HCT116 (cell line): ENCODE measurements around the gene MTHFD2. TPM values are rescaled to one million over a fixed set of nuclear protein-coding genes. Genes with fewer than 3 reads are reported as not detected.

Experiments used
- ATAC-seq: fragments of 200-7000 bp; cut with Tn5 transposase; 2 replicates; pipeline ENCODE4 v1.9.1; 2020; ENCODE audit warnings: mild to moderate bottlenecking, moderate library complexity
- BruUV-seq: library from RNA; stranded (reverse); fragments of 400-500 nt; replicated peaks from 2 replicates; lab custom pipeline; 2021; lab: Mats Ljungman, UMichigan
- CTCF ChIA-PET: fragments of 300-600 bp; sonication (Branson Sonifier 250); formaldehyde crosslinking; loops from one replicate; lab custom pipeline; 2021; ENCODE audit warnings: antibody characterized with exemption; lab: Charles Lee
- POLR2A ChIA-PET: fragments of 300-600, 350-600 bp; sonication (Branson Sonifier 250); formaldehyde crosslinking; loops from one replicate; lab custom pipeline; 2021; ENCODE audit warnings: antibody characterized with exemption; lab: Charles Lee
- RAD21 ChIA-PET, 2 experiments: fragments of 300-600 bp; sonication (Branson Sonifier 250); formaldehyde crosslinking; loops; one replicate each; lab custom pipeline; 2023; ENCODE audit warnings: low total read pairs in 2 of 2; ENCODE audit not compliant: uncharacterized antibody in 2 of 2, unreplicated experiment in 2 of 2, low non-redundant PET in 1 of 2; lab: Charles Lee
- DNase-seq: peaks from one replicate; pipeline ENCODE4 v3.0.0-alpha.2; 2010; ENCODE audit warnings: low read depth, low spot score
- H2AFZ ChIP-seq: fragments of 200-600 bp; shearing (Covaris generic), sonication (generic); 2 replicates; pipeline ENCODE4 v1.6.1; 2017; ENCODE audit warnings: low read depth, mixed run types, mixed read lengths, antibody characterized with exemption, low read length; ENCODE audit not compliant: poor library complexity, severe bottlenecking
- H3K27ac ChIP-seq: 2 replicates; pipeline ENCODE4 v1.5.1; 2012; ENCODE audit warnings: low read depth, low read length
- H3K27me3 ChIP-seq: fragments of 200-600 bp; sonication (generic); 2 replicates; pipeline ENCODE4 v1.6.1; 2016; ENCODE audit warnings: mixed run types, low read length, mixed read lengths; ENCODE audit not compliant: insufficient read depth
- H3K36me3 ChIP-seq, 2 experiments: fragments of 200-500 bp in 1 of 2; fragments of 200-600 bp in 1 of 2; sonication (Bioruptor generic) in 1 of 2; sonication (generic) in 1 of 2; 2 replicates each; pipeline versions ENCODE4 v1.5.1 to v1.6.1; 2014 to 2016; ENCODE audit warnings: low read length in 2 of 2, inconsistent platforms in 1 of 2, mixed read lengths in 1 of 2, mixed run types in 1 of 2; ENCODE audit not compliant: insufficient read depth in 2 of 2, control insufficient read depth in 1 of 2
- H3K4me1 ChIP-seq, 2 experiments: fragments of 200-600 bp in 1 of 2; sonication (generic) in 1 of 2; 2 replicates each; pipeline versions ENCODE4 v1.5.1 to v1.6.1; 2012 to 2017; ENCODE audit warnings: low read length in 2 of 2, inconsistent platforms in 1 of 2, mild to moderate bottlenecking in 1 of 2, mixed read lengths in 1 of 2, mixed run types in 1 of 2, moderate library complexity in 1 of 2; ENCODE audit not compliant: insufficient read depth in 2 of 2, control insufficient read depth in 1 of 2
- H3K4me2 ChIP-seq: fragments of 200-600 bp; sonication (generic); 2 replicates; pipeline ENCODE4 v1.6.1; 2017; ENCODE audit warnings: mixed run types, low read length, mixed read lengths
- H3K4me3 ChIP-seq, 2 experiments: fragments of 200-600 bp in 1 of 2; sonication (generic) in 1 of 2; replicated peaks in 1 of 2; 2 replicates each; pipeline ENCODE4 v1.5.1; 2011 to 2016; ENCODE audit warnings: low read length in 2 of 2, control low read depth in 1 of 2, low read depth in 1 of 2, mild to moderate bottlenecking in 1 of 2, mixed read lengths in 1 of 2, mixed run types in 1 of 2
- H3K79me2 ChIP-seq: fragments of 200-600 bp; sonication (generic); 2 replicates; pipeline ENCODE4 v1.6.1; 2017; ENCODE audit warnings: mild to moderate bottlenecking, mixed run types, low read length, moderate library complexity, mixed read lengths; ENCODE audit not compliant: insufficient read depth
- H3K9ac ChIP-seq: fragments of 200-600 bp; sonication (generic); 2 replicates; pipeline ENCODE4 v1.6.1; 2016; ENCODE audit warnings: low read length, mixed read lengths
- H3K9me2 ChIP-seq: fragments of 200-600 bp; sonication (generic), shearing (Covaris generic); 2 replicates; pipeline ENCODE4 v1.6.1; 2017; ENCODE audit warnings: mixed run types, mild to moderate bottlenecking, moderate library complexity; ENCODE audit not compliant: insufficient read depth
- H3K9me3 ChIP-seq, 2 experiments: fragments of 200-500 bp in 1 of 2; fragments of 200-600 bp in 1 of 2; sonication (Bioruptor generic) in 1 of 2; sonication (generic) in 1 of 2; 2 replicates each; pipeline ENCODE4 v1.6.1; 2014 to 2017; ENCODE audit warnings: low read length in 2 of 2, mixed read lengths in 2 of 2, inconsistent platforms in 1 of 2, low read depth in 1 of 2, mild to moderate bottlenecking in 1 of 2, mixed run types in 1 of 2, moderate library complexity in 1 of 2; ENCODE audit not compliant: control insufficient read depth in 1 of 2, insufficient read depth in 1 of 2
- H4K20me1 ChIP-seq: fragments of 200-600 bp; sonication (generic), shearing (Covaris generic); 2 replicates; pipeline ENCODE4 v1.6.1; 2017; ENCODE audit warnings: mixed run types, mild to moderate bottlenecking, moderate library complexity; ENCODE audit not compliant: insufficient read depth
- CEBPB ChIP-seq: IDR thresholded peaks from 2 replicates; pipeline ENCODE4 v1.6.1; 2012; ENCODE audit warnings: low read depth
- EZH2 ChIP-seq: fragments of 200-600 bp; sonication (generic); IDR thresholded peaks from 2 replicates; pipeline ENCODE4 v1.6.1; 2017; ENCODE audit warnings: antibody characterized with exemption, mixed run types
- EZH2phosphoT487 ChIP-seq: fragments of 200-600 bp; IDR thresholded peaks from 2 replicates; pipeline ENCODE4 v1.6.1; 2018; ENCODE audit warnings: antibody characterized with exemption, borderline replicate concordance
- POLR2A ChIP-seq: IDR thresholded peaks from 2 replicates; pipeline ENCODE4 v1.7.0; 2011; ENCODE audit warnings: borderline replicate concordance; ENCODE audit not compliant: insufficient read depth, insufficient read length; ENCODE audit errors: extremely low read depth
- POLR2AphosphoS5 ChIP-seq: IDR thresholded peaks from 2 replicates; pipeline ENCODE4 v1.6.1; 2011; ENCODE audit warnings: mild to moderate bottlenecking, low read depth, low read length, moderate library complexity
- RAD21 ChIP-seq: IDR thresholded peaks from 2 replicates; pipeline ENCODE4 v1.6.1; 2012; ENCODE audit warnings: low read depth, mild to moderate bottlenecking
- TCF7L2 ChIP-seq: IDR thresholded peaks from 2 replicates; pipeline ENCODE4 v1.7.0; 2011; ENCODE audit warnings: borderline replicate concordance, inconsistent platforms; ENCODE audit not compliant: insufficient read depth, insufficient read length; ENCODE audit errors: extremely low read depth
- ZFX ChIP-seq: fragments of 450-650 bp; IDR thresholded peaks from 2 replicates; pipeline ENCODE4 v1.6.1; 2017
- intact Hi-C: fragments of 100-400 bp; cut with micrococcal nuclease; formaldehyde crosslinking; loops from 2 replicates; pipeline ENCODE4 v1.10.0; 2022
- total RNA-seq: library from RNA; stranded (reverse); gene quantifications from one replicate; pipeline ENCODE4 v1.2.1, GENCODE V29; 2021; ENCODE audit not compliant: unreplicated experiment
- TF ChIP-seq, protein P1 (sequence below): IDR thresholded peaks from 2 replicates; pipeline ENCODE4 v1.6.1; 2012; ENCODE audit warnings: low read depth
- TF ChIP-seq, protein P2 (sequence below), 3 experiments: fragments of 200-600 bp in 1 of 3; sonication (generic) in 1 of 3; IDR thresholded peaks in 2 of 3; conservative IDR thresholded peaks in 1 of 3; 2 replicates each; pipeline ENCODE4 v1.5.1; 2012 to 2017; ENCODE audit warnings: low read depth in 2 of 3, low read length in 2 of 3, antibody characterized with exemption in 1 of 3, borderline replicate concordance in 1 of 3, control low read depth in 1 of 3, mild to moderate bottlenecking in 1 of 3, mixed read lengths in 1 of 3, mixed run types in 1 of 3, moderate library complexity in 1 of 3; ENCODE audit not compliant: insufficient read depth in 1 of 3

Gene MTHFD2
- total RNA-seq, 1 experiment from 2014 or later = 445 TPM

- no peak for ATAC-seq
- POLR2A ChIA-PET = no interaction called here
Observed at GRCh38 chr2:74149247-74149525, 49.2 kb upstream of the MTHFD2 start.

More at GRCh38 chr2:74149247-74149525, 49.2 kb upstream of the MTHFD2 start:
- Histone ChIP-seq H3K79me2 (peaks cover 16% of the 10 kb centered on the region), H3K9ac (no peak overlapping the region), H3K9me3 (no peaks in the 10 kb centered on the region), H3K27me3 (no peaks in the 10 kb centered on the region), H3K4me3 (no peak overlapping the region)
- intact Hi-C loops = loop anchor here (5.0 kb wide), 1 partner anchor 312 kb away; no protein-coding TSS in a partner anchor
- BruUV-seq = no TSS peak
- no peak for DNase-seq
- TF ChIP-seq POLR2AphosphoS5 = no peak
- no peak for TF ChIP-seq TCF7L2
- no peak for TF ChIP-seq RAD21
- no peak for TF ChIP-seq CEBPB
- TF ChIP-seq, protein P1, sequence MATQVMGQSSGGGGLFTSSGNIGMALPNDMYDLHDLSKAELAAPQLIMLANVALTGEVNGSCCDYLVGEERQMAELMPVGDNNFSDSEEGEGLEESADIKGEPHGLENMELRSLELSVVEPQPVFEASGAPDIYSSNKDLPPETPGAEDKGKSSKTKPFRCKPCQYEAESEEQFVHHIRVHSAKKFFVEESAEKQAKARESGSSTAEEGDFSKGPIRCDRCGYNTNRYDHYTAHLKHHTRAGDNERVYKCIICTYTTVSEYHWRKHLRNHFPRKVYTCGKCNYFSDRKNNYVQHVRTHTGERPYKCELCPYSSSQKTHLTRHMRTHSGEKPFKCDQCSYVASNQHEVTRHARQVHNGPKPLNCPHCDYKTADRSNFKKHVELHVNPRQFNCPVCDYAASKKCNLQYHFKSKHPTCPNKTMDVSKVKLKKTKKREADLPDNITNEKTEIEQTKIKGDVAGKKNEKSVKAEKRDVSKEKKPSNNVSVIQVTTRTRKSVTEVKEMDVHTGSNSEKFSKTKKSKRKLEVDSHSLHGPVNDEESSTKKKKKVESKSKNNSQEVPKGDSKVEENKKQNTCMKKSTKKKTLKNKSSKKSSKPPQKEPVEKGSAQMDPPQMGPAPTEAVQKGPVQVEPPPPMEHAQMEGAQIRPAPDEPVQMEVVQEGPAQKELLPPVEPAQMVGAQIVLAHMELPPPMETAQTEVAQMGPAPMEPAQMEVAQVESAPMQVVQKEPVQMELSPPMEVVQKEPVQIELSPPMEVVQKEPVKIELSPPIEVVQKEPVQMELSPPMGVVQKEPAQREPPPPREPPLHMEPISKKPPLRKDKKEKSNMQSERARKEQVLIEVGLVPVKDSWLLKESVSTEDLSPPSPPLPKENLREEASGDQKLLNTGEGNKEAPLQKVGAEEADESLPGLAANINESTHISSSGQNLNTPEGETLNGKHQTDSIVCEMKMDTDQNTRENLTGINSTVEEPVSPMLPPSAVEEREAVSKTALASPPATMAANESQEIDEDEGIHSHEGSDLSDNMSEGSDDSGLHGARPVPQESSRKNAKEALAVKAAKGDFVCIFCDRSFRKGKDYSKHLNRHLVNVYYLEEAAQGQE = no peak
- no peak for TF ChIP-seq ZFX
- TF ChIP-seq, protein P2, sequence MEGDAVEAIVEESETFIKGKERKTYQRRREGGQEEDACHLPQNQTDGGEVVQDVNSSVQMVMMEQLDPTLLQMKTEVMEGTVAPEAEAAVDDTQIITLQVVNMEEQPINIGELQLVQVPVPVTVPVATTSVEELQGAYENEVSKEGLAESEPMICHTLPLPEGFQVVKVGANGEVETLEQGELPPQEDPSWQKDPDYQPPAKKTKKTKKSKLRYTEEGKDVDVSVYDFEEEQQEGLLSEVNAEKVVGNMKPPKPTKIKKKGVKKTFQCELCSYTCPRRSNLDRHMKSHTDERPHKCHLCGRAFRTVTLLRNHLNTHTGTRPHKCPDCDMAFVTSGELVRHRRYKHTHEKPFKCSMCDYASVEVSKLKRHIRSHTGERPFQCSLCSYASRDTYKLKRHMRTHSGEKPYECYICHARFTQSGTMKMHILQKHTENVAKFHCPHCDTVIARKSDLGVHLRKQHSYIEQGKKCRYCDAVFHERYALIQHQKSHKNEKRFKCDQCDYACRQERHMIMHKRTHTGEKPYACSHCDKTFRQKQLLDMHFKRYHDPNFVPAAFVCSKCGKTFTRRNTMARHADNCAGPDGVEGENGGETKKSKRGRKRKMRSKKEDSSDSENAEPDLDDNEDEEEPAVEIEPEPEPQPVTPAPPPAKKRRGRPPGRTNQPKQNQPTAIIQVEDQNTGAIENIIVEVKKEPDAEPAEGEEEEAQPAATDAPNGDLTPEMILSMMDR (IDR thresholded peaks at IDR 0.05 in 2 of 3, conservative IDR thresholded peaks at IDR 0.05 in 1 of 3; ENCODE audit: borderline replicate concordance in 1 of 3, insufficient read depth in 1 of 3, low read depth in 2 of 3, low read length in 2 of 3) = no peak
- no peak for TF ChIP-seq EZH2phosphoT487
- no peak for TF ChIP-seq EZH2
- no peak for TF ChIP-seq POLR2A
- TF ChIP-seq, all 23 proteins: peak for 0
- Histone ChIP-seq H3K4me1 (peaks cover 5 to 17% of the 10 kb centered on the region in 2 experiments; a peak in 3 of 4 replicates), H4K20me1 (no peaks in the 10 kb centered on the region), H3K27ac (no peak overlapping the region), H3K36me3 (peaks cover 0 to 14% of the 10 kb centered on the region in 2 experiments; a peak in 2 of 4 replicates), H2AFZ (no peak overlapping the region), H3K9me2 (no peaks in the 10 kb centered on the region), H3K4me2 (no peak overlapping the region)
- RAD21 ChIA-PET = interaction anchor here in 1 of 2 experiments (2.5 kb wide), 1 partner anchor 322 kb away, joined by 6 read pairs; no protein-coding TSS in a partner anchor
- CTCF ChIA-PET = interaction anchor here (0.7 to 1.0 kb wide), 2 partner anchors 325 to 469 kb away, joined by 3 to 6 read pairs; no protein-coding TSS in a partner anchor
